Measurements from ENCODE around the gene HTR1E. TPM values are rescaled to one million over a fixed set of nuclear protein-coding genes. Genes with fewer than 3 reads are reported as not detected.

HTR1E gene
- total RNA-seq, 2 experiments from 2014 or later = not detected

GRCh38 chr6:86949771-86950170 lies 12.4 kb downstream of the HTR1E start:
- H3K27me3 Mint-ChIP-seq = no peaks in the 10 kb centered on the region
- DNase-seq = no peak
- ChIA-PET POLR2A (no interaction called here), CTCF (no interaction called here)
- H3K4me1 ChIP-seq (ENCODE audit: insufficient read depth, low read length) = no peaks in the 10 kb centered on the region
- no peak overlapping the region for H3K27ac Mint-ChIP-seq
- ATAC-seq (ENCODE audit: poor library complexity) = no peak
- H3K4me1 Mint-ChIP-seq (ENCODE audit: low read depth) = no peaks in the 10 kb centered on the region
- H3K4me3 Mint-ChIP-seq = no peak overlapping the region
- H3K27me3 ChIP-seq (ENCODE audit: control insufficient read depth in 1 of 2, insufficient read depth in 2 of 2, low read length in 2 of 2) = no peaks in the 10 kb centered on the region
- H3K4me3 ChIP-seq (ENCODE audit: low read length) = no peak overlapping the region
- TF ChIP-seq CTCF (IDR thresholded peaks at IDR 0.05) = no peak
- no peaks in the 10 kb centered on the region for H3K36me3 Mint-ChIP-seq (ENCODE audit: low read depth)
- no peaks in the 10 kb centered on the region for H3K9me3 Mint-ChIP-seq
- intact Hi-C loops (cut with DNase I, micrococcal nuclease) = no loop called here
- no peaks in the 10 kb centered on the region for H3K9me3 ChIP-seq (ENCODE audit: control insufficient read depth in 1 of 2, insufficient read depth in 1 of 2, low read length in 2 of 2)
- H3K36me3 ChIP-seq (ENCODE audit: insufficient read depth, low read length) = no peaks in the 10 kb centered on the region
- H3K27ac ChIP-seq (ENCODE audit: low read depth in 1 of 2, low read length in 2 of 2) = no peak overlapping the region

- Mint-ChIP-seq H3K4me3 (no peak overlapping the region), H3K9me3 (no peaks in the 10 kb centered on the region), H3K4me1 (ENCODE audit: low read depth) (no peaks in the 10 kb centered on the region), H3K36me3 (ENCODE audit: low read depth) (no peaks in the 10 kb centered on the region), H3K27me3 (no peaks in the 10 kb centered on the region), H3K27ac (no peak overlapping the region)
- H3K27ac ChIP-seq (ENCODE audit: low read depth in 1 of 2, low read length in 2 of 2) = no peak overlapping the region
- TF ChIP-seq CTCF (IDR thresholded peaks at IDR 0.05) = no peak
- no peak overlapping the region for H3K4me3 ChIP-seq (ENCODE audit: low read length)
- no peak for ATAC-seq (ENCODE audit: poor library complexity)
- CTCF ChIA-PET = no interaction called here
- POLR2A ChIA-PET = no interaction called here
- H3K27me3 ChIP-seq (ENCODE audit: control insufficient read depth in 1 of 2, insufficient read depth in 2 of 2, low read length in 2 of 2) = no peaks in the 10 kb centered on the region
- DNase-seq = no peak
- intact Hi-C loops (cut with DNase I, micrococcal nuclease) = no loop called here
- H3K36me3 ChIP-seq (ENCODE audit: insufficient read depth, low read length) = no peaks in the 10 kb centered on the region
- H3K9me3 ChIP-seq (ENCODE audit: control insufficient read depth in 1 of 2, insufficient read depth in 1 of 2, low read length in 2 of 2) = no peaks in the 10 kb centered on the region
- no peaks in the 10 kb centered on the region for H3K4me1 ChIP-seq (ENCODE audit: insufficient read depth, low read length)
Measured at GRCh38 chr6:86952991-86953390, 15.7 kb downstream of the HTR1E start.

- H3K27ac ChIP-seq (ENCODE audit: low read depth in 1 of 2, low read length in 2 of 2) = no peak overlapping the region
- no peaks in the 10 kb centered on the region for H3K36me3 Mint-ChIP-seq (ENCODE audit: low read depth)
- H3K4me3 ChIP-seq (ENCODE audit: low read length) = no peak overlapping the region
- no peak for TF ChIP-seq CTCF (IDR thresholded peaks at IDR 0.05)
- no peaks in the 10 kb centered on the region for H3K4me1 Mint-ChIP-seq (ENCODE audit: low read depth)
- ChIA-PET CTCF (no interaction called here), POLR2A (no interaction called here)
- H3K27ac Mint-ChIP-seq = no peak overlapping the region
- no peaks in the 10 kb centered on the region for H3K27me3 ChIP-seq (ENCODE audit: control insufficient read depth in 1 of 2, insufficient read depth in 2 of 2, low read length in 2 of 2)
- no peak for ATAC-seq (ENCODE audit: poor library complexity)
- no peaks in the 10 kb centered on the region for H3K4me1 ChIP-seq (ENCODE audit: insufficient read depth, low read length)
- no peaks in the 10 kb centered on the region for H3K9me3 Mint-ChIP-seq
- H3K9me3 ChIP-seq (ENCODE audit: control insufficient read depth in 1 of 2, insufficient read depth in 1 of 2, low read length in 2 of 2) = no peaks in the 10 kb centered on the region
- no peaks in the 10 kb centered on the region for H3K27me3 Mint-ChIP-seq
- DNase-seq = no peak
- intact Hi-C loops (cut with DNase I, micrococcal nuclease) = no loop called here
- no peak overlapping the region for H3K4me3 Mint-ChIP-seq
- no peaks in the 10 kb centered on the region for H3K36me3 ChIP-seq (ENCODE audit: insufficient read depth, low read length)
Measured at GRCh38 chr6:86959656-86960055, 22.3 kb downstream of the HTR1E start.

Measured in CD4-positive, alpha-beta T cell (primary cell).